ENCODE measurements around the gene MPL.

The MPL gene

GRCh38 chr1:43306688-43307457, 30.7 kb upstream of the MPL start:
- DNase-seq (ENCODE audit: low read depth), result no peak

GRCh38 chr1:43307458-43308158, 30.0 kb upstream of the MPL start:
- DNase-seq (ENCODE audit: low read depth), result no peak

GRCh38 chr1:43308635-43309404, 28.8 kb upstream of the MPL start:
- no peak for DNase-seq (ENCODE audit: low read depth)

DNA sequence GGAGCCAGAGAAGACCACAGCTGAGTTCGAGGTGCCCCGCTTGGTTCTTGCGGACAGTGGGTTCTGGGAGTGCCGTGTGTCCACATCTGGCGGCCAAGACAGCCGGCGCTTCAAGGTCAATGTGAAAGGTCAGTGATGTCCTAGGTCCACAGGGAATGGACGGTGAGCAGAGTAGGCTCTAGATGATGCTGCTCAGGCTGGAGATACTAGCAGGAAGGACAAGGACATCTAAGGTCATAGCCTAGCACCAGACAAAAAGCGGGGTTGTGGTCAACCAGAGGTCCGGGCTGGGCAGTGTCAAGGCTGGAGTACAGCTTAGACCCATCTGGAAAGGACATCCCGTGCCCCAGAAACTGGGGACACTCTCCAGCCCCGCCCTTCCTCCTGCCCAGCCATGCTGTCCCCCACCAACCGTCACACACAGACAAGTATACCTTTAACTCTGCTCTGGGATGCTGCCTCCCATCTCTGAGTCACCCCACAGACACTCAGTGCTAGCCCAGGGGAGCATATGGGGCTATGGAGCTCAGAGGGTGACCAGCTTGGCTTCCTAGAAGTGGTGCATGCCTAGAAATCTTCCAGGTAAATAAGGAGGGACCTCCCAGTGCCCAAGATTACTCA, 28.1 kb upstream of the MPL start:
- no peak for DNase-seq (ENCODE audit: low read depth)

GRCh38 chr1:43311521-43311920, 26.1 kb upstream of the MPL start:
- no peak for DNase-seq (ENCODE audit: low read depth)

GRCh38 chr1:43312212-43312623, 25.4 kb upstream of the MPL start:
- DNase-seq (ENCODE audit: low read depth), result no peak

DNA sequence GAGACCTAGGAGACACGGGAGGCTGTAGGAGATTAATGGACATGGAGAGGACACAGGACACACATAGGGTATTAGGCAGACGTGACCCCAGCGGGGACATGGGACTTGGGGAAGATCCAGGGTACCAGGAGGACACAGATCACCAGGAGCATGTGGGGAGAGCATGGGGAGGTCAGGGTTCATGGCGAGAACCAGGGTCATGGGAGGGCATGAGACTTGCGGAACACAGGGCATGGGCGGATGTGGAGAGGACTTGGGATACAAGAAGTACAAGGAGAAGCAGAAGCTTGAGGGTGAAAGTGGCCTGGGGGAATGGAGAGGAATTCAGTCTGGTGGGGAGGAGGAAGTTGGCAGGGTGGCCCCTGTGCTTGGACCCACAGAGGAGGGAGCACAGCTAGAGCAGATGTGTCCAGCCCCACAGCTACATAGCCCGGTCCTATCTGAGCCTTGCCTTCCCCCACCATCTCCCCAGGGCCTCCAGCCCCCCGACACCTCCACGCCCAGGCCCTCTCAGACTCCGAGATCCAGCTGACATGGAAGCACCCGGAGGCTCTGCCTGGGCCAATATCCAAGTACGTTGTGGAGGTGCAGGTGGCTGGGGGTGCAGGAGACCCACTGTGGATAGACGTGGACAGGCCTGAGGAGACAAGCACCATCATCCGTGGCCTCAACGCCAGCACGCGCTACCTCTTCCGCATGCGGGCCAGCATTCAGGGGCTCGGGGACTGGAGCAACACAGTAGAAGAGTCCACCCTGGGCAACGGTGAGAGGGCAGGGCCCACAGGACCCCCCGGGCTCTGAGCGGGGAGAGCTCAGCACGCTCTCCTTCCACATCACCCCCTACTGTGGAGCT, 24.7 kb upstream of the MPL start:
- no peak for DNase-seq (ENCODE audit: low read depth)

DNA sequence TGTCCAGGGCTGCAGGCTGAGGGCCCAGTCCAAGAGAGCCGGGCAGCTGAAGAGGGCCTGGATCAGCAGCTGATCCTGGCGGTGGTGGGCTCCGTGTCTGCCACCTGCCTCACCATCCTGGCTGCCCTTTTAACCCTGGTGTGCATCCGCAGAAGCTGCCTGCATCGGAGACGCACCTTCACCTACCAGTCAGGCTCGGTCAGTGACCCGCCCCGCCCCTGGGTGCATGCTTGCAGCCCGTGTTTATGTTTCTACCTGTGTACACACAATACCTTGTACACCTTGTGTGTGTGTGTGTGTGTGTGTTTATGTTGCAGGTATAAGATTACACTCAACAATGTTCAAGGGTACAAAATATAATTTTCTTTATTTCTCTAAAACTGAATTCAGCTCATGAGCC, 23.8 kb upstream of the MPL start:
- no peak for DNase-seq (ENCODE audit: low read depth)

DNA sequence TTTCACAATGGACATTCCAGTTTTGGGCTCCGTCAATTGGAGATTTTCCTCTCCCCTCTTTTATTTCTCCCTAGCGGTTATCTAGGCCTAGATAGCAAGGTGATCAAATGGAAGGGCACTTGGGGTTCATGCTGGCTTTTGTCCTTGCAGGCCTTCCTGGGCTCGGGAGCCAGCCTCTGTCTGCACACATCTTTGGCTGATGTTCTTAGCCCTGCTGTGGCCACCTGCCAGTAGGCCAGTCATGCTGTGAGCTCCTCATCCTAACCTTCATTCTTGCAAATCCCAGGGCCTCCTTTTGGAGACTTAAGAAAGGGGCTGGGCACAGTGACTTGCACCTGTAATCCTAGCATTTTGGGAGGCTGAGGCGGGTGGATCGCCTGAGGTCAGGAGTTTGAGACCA, 23.4 kb upstream of the MPL start:
- DNase-seq (ENCODE audit: low read depth), result no peak

GRCh38 chr1:43315481-43315880, 22.1 kb upstream of the MPL start:
- no peak for DNase-seq (ENCODE audit: low read depth)

DNA sequence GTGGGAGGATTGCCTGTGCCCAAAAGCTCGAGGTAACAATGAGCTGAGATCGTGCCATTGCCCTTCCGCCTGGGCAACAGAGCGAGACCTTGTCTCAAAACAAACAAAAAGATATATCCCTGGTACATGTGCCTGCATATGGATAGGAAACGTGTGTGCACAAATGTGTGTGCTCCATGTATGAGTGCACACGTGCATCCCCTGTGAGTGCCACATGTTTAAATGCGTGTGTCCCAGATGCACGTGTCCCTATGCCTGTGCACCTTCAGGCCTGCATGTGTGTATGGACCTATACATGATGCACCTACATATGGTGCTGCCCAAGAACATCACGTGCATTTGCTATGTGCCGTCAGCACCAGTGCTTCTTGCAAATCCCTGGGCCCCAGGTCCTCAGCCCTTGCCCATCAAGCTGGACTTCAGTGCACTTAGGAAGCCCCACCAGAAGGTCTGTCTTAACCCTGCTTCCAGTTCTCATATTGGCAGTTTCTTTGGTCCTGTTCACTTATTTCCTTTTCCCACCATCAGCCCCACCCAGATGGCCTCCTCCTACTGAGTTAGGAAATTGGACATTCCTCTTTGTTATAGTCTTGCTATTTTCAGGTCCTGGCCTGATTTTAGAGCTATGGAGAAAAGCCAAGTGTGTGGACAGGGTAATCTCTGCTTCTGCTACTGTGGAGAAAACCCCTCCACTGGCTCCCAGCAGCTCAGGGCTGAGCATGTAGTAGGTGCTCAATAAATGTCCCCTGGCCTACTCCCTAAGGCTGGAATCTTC, 21.5 kb upstream of the MPL start:
- DNase-seq (ENCODE audit: low read depth), result no peak

DNA sequence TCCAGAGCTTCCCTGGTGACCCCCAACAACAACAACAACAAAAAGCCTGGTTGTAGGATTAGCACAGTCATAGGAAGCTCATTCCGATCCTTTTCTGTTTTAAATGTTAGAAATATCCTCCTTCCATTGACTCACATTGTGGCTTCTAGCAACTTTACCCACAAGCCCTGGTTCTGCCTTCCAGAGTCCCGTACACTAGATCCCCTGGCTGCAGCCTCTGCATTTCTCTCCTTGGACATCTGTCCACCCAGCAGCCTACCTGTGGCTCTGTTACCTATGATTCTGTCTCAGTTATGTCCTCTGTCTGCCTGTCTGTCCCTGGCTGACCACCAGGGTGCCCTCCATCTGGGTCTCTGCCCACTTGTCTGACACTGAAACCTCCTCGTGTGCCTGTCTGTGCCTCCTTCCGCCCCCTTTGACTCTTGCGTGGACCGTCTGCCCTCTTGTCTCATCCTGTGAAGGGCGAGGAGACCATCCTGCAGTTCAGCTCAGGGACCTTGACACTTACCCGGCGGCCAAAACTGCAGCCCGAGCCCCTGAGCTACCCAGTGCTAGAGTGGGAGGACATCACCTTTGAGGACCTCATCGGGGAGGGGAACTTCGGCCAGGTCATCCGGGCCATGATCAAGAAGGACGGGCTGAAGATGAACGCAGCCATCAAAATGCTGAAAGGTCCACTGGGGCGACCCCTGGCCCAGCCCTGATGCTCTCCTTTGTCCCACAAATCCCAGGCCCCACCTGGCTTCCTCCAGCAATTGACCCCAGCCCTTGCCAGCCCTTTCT, 20.7 kb upstream of the MPL start:
- no peak for DNase-seq (ENCODE audit: low read depth)

GRCh38 chr1:43317817-43318471, 19.7 kb upstream of the MPL start:
- no peak for DNase-seq (ENCODE audit: low read depth)

DNA sequence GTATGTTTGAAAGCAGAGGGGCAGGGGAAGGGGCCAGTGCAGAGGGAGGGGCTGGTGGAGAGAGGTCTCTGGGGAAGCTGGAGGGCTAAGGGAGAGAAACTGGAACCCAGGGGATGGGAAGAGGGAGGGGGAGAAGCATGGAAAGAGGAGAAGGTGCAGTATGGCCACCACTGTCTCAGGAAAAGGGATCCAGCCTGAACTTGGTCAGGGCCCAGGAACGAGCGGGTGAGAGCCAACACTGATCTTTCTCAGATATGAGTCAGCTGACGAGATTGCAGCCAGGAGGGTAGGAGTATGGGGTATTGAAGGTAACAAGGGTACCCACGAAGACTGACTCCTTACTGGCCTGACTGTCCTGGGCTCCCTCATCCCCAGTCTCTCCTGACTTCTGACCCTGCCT, 18.8 kb upstream of the MPL start:
- no peak for DNase-seq (ENCODE audit: low read depth)

DNA sequence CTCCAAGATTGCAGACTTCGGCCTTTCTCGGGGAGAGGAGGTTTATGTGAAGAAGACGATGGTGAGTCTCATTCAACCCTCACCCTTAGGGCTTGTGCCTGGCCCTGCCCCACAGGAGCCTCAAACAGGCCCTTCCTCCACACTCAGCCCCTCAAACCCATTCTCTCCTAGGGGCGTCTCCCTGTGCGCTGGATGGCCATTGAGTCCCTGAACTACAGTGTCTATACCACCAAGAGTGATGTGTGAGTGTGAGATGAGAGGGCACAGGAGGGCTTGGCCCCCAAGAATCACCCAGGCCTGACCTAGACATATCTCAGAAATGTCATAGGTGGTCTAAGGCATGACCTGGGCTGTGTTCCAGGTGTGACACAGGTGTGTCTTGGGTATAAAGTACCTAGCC, 18.3 kb upstream of the MPL start:
- DNase-seq (ENCODE audit: low read depth), result no peak

DNA sequence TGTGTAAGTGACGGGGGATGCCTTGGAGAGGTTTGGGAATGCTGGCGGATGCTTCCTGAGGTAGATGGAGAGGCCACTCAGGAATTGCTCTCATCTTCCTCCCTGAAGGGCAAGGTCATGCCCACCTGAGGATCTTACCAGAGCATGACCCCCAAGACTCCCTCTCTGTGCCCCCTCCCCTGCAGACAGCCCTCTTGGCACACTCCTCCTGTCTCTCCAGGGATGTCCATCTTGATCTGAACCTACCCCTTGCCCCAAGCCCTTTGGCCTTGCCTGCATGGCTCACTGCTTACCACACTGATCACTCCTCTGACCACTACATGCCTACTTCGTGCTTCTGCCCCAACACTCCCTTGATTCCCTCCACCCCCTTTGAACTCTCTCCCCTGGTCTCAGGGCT, 17.9 kb upstream of the MPL start:
- DNase-seq (ENCODE audit: low read depth), result no peak

DNA sequence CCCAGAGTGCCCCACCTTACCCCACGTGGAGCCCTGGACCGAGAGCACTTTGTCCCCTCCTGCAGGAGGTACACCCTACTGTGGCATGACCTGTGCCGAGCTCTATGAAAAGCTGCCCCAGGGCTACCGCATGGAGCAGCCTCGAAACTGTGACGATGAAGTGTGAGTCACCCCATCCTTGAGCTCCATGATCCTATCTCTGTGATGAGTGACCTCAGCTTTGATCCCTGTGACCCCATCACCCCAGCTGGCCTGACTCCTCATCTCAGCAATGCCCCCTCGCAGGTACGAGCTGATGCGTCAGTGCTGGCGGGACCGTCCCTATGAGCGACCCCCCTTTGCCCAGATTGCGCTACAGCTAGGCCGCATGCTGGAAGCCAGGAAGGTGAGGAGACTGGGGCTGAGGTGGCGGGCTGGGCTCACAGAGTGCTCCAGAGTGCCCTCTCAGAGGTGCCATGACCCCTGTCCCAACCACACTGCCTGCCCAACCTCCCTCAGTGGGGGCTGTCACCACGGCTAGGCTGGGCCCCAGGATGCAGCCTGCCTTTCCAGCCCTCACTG, 16.2 kb upstream of the MPL start:
- no peak for DNase-seq (ENCODE audit: low read depth)

DNA sequence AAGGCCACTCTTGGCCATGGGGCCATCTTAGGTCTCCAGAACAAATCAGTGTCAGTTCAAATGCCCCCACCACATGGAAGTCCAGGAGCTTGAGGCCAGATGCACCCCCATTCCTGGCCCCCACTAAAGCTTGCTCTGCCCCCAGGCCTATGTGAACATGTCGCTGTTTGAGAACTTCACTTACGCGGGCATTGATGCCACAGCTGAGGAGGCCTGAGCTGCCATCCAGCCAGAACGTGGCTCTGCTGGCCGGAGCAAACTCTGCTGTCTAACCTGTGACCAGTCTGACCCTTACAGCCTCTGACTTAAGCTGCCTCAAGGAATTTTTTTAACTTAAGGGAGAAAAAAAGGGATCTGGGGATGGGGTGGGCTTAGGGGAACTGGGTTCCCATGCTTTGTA, 15.1 kb upstream of the MPL start:
- DNase-seq (ENCODE audit: low read depth), result no peak

DNA sequence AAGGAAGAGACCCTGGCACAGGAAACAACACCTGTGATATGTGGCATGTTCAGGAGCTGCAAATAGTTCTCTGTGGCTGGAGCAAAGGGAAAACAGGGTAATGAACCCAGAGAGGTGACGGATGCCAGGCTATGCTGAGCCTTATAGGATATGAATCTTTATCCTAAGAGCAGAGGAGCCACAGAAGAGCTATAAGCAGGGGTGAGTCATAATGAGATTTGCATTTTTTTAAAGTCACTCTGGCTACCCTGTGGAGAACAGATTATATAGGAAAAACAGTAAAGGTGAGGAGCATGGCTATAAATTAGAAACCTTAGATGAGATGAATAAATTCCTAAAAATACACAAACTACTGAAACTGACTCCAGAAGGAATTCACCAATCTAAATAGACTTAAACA, 12.8 kb upstream of the MPL start:
- DNase-seq (ENCODE audit: low read depth), result no peak

All from stimulated activated CD8-positive, alpha-beta memory T cell treated with anti-CD3 and anti-CD28 coated beads, Interleukin-15, amount 100 ng/mL, for 24 hours (primary cell).